ENCODE data around the gene SOHLH1.

GRCh38 chr9:135661816-135662560 lies 37.3 kb downstream of the SOHLH1 start:
- TF ChIP-seq CTCF (conservative IDR thresholded peaks at IDR 0.05 in 1 of 2, IDR thresholded peaks at IDR 0.05 in 1 of 2; ENCODE audit: low read depth in 1 of 2, low read length in 2 of 2) (no peak), EZH2 (IDR thresholded peaks at IDR 0.05; ENCODE audit: low read length, missing control alignments) (no peak)

All from fibroblast of lung (primary cell).